GM04504 (cell line): ENCODE data around the gene PLXNB2.

ENCODE experiments used
- DNase-seq: peaks from one replicate; pipeline ENCODE4 v3.0.0-alpha.2; 2012; ENCODE audit warnings: low read depth

The PLXNB2 gene

DNA sequence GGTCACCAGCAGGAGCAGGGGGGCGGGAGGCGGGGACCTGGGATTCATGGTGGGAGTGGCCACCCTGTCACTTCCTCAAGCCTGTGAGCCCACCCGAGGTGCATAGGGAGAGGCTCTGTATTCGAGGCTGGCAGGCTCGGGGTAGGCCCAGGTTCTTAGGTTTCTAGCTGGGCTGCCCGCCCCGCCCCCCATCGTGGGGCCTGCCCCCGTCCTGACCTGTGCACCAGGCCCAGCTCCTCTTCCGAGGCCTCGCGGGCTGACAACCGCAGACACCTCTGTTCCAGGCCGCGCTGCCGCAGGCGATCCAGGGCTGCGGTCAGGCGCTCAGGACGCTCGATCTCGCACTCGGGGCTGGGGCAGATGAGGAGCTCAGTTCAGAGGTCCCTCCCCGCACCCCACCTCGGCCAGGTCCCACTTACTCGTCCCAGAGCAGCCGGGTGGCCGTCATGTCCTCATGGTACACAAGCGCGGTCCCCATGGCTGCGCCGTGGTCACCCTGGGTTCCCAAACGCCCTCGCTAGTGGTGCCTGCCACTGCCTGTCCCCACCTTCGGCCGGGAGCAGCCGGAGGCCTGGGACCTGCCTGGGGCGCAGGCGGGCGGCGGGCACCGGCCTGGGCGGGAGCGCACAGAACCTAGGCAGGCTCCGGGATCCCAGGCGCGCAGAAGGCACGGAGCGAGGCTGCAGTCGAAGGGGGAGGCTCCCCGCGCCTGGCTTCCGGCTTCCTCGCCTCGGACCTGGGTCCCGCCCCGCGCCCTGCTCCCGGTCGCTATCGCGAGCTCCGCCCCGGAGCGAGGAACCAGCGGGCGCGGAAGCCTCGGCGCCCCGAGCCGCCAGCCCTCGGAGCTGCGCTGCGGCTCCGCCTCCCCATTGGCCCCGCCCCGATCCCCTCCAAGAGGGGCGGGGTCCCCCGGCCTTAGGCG lies 56.6 kb downstream of the PLXNB2 start, which contains the start of gene HDAC10:
Gene HDAC10 (minus strand): TSS at position 711 of the 922 bp plus-strand sequence. CDS start 233 bp downstream, at position 478.
- peak; percentile 58 for DNase-seq

DNA sequence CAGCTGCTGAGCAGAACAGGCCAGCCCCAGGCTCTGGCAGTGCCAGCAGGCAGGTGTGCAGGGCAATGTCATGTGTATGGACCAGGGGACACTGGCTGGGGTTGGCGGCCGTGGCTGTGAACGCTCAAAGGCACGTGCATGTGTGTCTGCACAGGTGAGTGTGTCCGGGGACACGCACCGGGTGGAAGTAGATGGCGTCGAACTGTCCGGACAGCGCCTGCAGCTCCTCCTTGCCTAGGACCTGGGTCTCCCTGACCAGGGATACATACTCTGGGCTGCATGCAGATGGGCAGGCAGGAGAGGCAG lies 57.2 kb downstream of the PLXNB2 start:
- DNase-seq: no peak

DNA sequence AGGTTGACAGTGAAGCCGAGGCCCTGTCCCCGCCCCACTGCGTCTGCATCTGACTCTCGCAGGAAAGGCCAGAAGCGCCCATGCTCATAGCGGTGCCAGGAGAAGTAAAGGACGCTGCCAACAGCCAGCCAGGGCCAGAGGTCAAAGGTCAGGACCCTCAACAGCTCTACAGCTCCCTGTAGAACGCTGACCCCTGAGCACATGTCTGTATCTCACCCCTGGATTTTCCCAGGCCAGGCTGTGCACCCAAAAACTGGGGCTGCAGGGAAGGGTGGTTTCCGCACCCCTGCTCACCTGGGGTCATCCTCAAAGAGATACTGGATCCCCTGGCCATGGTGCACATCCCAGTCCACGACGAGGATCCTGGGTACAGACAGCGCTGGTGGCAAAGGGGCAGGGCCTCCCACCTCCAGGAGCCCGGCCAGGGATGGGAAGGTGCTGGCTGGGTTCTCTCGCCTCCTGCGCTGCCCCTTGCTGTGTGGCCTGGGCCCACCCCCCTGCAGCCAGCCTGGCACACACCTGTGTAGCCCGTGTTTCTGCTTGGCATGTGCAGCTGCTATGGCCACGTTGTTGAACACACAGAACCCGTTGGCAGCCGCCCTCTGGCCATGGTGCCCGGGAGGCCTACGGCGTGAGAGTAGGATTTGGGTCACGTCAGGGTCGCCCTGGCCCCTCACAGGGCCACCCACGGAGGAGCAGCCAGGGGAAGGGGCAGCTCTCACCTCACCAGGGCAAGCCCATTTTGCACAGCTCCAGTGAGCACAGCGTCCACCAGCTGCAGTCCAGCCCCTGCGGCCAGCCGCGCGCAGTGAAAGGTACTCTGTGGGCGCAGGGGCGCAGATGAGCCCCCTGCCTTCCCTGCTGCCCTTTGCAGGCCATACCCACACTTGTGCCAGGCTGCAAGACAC lies 57.9 kb downstream of the PLXNB2 start:
- no peak for DNase-seq

DNA sequence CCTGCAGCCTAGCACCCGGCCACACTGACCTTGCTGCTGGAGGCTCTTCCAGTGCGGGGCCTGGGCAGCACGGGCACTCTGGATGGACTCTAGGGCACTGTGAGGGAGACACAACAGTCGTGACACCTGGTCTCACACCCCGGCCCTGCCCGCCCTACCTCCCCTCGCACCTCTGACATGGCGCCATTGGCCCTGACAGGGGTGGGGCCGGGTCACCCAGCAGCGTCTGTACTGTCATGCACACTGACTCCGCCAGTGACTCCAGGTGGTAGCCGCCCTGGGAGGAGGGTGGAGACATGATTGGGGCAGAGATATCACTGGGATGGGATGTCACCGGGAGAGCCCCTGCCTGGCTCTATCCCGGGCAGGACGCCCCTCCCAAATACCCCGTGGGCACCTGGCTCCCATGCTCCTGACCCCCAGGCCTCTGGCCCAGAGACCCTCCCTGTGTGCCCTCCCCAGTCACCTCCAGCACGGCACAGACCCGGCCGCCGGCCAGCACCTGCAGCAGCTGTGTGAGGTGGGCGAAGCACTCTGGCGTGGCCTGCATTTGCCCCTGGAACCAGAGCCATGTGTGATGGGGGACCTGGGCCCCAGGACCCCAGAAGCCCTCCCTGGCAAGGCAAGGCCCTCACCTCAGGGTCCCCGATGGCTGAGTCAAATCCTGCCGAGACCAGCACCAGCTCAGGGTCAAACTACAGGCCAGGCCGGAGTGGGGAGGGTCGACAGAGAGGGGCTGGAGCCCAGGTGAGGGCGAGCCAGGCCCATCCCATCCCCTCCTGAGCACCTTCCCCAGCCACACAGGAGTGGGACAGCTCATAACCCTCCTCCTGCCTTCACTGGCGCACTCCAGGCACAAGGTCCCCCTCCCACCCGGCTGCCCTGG lies 59.0 kb downstream of the PLXNB2 start:
- no peak for DNase-seq

DNA sequence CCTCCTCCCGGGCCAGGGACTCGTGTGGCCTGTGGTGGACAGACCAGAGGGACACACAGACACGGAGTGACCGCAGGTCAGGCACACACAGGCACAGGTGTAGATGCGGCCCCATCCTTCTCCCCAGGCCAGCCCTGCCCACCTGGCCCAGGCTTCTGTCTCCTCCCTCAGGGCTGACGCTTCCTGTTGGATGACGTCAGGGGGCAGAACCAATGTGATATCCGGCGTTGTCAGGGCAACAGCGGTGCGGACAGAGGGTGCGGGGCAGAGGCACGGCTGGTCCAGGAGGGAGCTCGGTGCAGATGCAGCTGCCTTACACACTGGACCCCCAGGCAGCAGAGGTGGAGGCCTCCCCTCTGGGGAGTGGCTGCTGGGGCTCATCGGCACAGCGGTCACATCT lies 59.7 kb downstream of the PLXNB2 start:
- DNase-seq: no peak

- no peak for DNase-seq
Observed at GRCh38 chr22:50246242-50247175, 60.9 kb downstream of the PLXNB2 start.

- no peak for DNase-seq
Observed at GRCh38 chr22:50245214-50246072, 62.0 kb downstream of the PLXNB2 start.

GRCh38 chr22:50244420-50245213 lies 62.8 kb downstream of the PLXNB2 start, which contains the start of gene TUBGCP6:
TUBGCP6 (minus strand) TSS chr22:50245023; CDS start chr22:50244459, 564 bp downstream.
- DNase-seq: peak; percentile 83

- no peak for DNase-seq
Observed at GRCh38 chr22:50243685-50244419, 63.6 kb downstream of the PLXNB2 start.

- no peak for DNase-seq
Observed at GRCh38 chr22:50242406-50242949, 65.0 kb downstream of the PLXNB2 start.

- no peak for DNase-seq
Observed at GRCh38 chr22:50238755-50239154, 68.7 kb downstream of the PLXNB2 start.

- no peak for DNase-seq
Observed at GRCh38 chr22:50236731-50237409, 70.6 kb downstream of the PLXNB2 start.

- DNase-seq: no peak
Observed at GRCh38 chr22:50233223-50233622, 74.2 kb downstream of the PLXNB2 start.

DNA sequence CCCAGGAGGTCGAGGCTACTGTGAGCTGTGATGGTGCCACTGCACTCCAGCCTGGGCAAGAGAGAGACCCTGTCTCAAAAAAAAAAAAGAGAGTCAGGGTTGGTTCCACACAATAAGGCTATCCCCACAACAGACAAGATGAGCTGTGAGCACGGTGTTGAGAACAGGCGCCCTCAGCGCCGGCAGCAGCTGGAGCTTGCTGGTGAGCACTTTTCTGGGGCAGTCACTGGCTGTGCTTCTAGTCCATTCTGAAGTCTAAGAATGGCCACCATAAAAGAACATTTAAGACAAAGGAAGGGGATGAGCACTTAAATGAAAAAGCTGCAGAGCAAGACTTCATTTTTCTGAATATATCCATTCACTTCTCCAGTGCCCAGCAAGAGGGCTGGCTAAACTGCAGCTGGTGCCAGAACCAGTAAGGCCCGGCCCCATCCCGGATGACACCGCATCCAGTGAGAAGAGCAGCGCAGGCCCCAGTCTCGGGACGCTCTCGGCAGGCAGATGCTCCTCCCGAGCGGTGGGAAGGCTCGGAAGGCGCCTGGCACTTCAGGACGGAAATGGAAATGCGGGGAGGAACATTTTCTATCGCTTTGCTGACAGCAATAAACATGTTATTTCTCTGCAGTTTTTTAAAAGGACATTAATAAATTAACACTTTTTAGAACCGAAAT lies 74.8 kb downstream of the PLXNB2 start:
- no peak for DNase-seq

- DNase-seq: no peak
Observed at GRCh38 chr22:50229370-50229769, 78.1 kb downstream of the PLXNB2 start.

GRCh38 chr22:50228366-50228765 lies 79.1 kb downstream of the PLXNB2 start:
- DNase-seq: no peak
